A673 (cell line): ENCODE data around the gene SYNRG.

Experiments
- CTCF ChIP-seq: fragments of 300-800, 200-600 bp; sonication (generic); conservative IDR thresholded peaks from 2 replicates; pipeline ENCODE4 v1.5.1; 2017; ENCODE audit warnings: low read depth, mild to moderate bottlenecking, antibody characterized with exemption, low read length, moderate library complexity, mixed read lengths
- EZH2 ChIP-seq: fragments of 200-600 bp; sonication (generic); IDR thresholded peaks from 2 replicates; pipeline ENCODE4 v1.6.1; 2017; ENCODE audit warnings: borderline replicate concordance, low read depth, mild to moderate bottlenecking, mixed read lengths, antibody characterized with exemption, low read length; ENCODE audit not compliant: poor library complexity, severe bottlenecking

GRCh38 chr17:37650419-37651003 is 41.3 kb upstream of the SYNRG start:
- no peak for TF ChIP-seq EZH2
- no peak for TF ChIP-seq CTCF
